Glutamatergic neuron (in vitro differentiated cells): ENCODE results near the gene ARID4B. TPM values are rescaled to one million over a fixed set of nuclear protein-coding genes. Genes with fewer than 3 reads are reported as not detected.

Experiments used
- DNase-seq: peaks from one replicate; pipeline ENCODE4 v3.0.0; 2022
- H3K27ac Mint-ChIP-seq: one replicate; pipeline ENCODE4 v1.8.0; 2020; ENCODE audit warnings: mild to moderate bottlenecking, mixed read lengths, inconsistent platforms; ENCODE audit not compliant: unreplicated experiment
- H3K27me3 Mint-ChIP-seq: one replicate; pipeline ENCODE4 v1.8.0; 2020; ENCODE audit warnings: mild to moderate bottlenecking, moderate library complexity, mixed read lengths, inconsistent platforms; ENCODE audit not compliant: unreplicated experiment
- H3K36me3 Mint-ChIP-seq: one replicate; pipeline ENCODE4 v1.8.0; 2020; ENCODE audit warnings: mild to moderate bottlenecking, mixed read lengths, inconsistent platforms; ENCODE audit not compliant: unreplicated experiment
- H3K4me1 Mint-ChIP-seq: one replicate; pipeline ENCODE4 v1.8.0; 2020; ENCODE audit warnings: mild to moderate bottlenecking, low read depth, mixed read lengths, inconsistent platforms; ENCODE audit not compliant: unreplicated experiment
- H3K4me3 Mint-ChIP-seq: one replicate; pipeline ENCODE4 v1.8.0; 2020; ENCODE audit warnings: mild to moderate bottlenecking, mixed read lengths, inconsistent platforms; ENCODE audit not compliant: unreplicated experiment
- H3K9me3 Mint-ChIP-seq: one replicate; pipeline ENCODE4 v1.8.0; 2020; ENCODE audit warnings: mild to moderate bottlenecking, moderate library complexity, mixed read lengths, inconsistent platforms; ENCODE audit not compliant: unreplicated experiment
- total RNA-seq: library from RNA; stranded (reverse); fragmentation: NEBNext Ultra II Directional; extraction: Animal tissue kit (Norgen Biotek cat#: 25700); gene quantifications from one replicate; pipeline ENCODE4 v1.2.1, GENCODE V29; 2021; ENCODE audit not compliant: unreplicated experiment
- TF ChIP-seq, protein P1 (sequence below): fragments of 200-600 bp; sonication (generic); IDR thresholded peaks from one replicate; pipeline ENCODE4 v1.5.0; 2021; ENCODE audit not compliant: partially characterized antibody, unreplicated experiment

ARID4B gene
- total RNA-seq, 1 donor from 2014 or later: 65.9 TPM

DNA sequence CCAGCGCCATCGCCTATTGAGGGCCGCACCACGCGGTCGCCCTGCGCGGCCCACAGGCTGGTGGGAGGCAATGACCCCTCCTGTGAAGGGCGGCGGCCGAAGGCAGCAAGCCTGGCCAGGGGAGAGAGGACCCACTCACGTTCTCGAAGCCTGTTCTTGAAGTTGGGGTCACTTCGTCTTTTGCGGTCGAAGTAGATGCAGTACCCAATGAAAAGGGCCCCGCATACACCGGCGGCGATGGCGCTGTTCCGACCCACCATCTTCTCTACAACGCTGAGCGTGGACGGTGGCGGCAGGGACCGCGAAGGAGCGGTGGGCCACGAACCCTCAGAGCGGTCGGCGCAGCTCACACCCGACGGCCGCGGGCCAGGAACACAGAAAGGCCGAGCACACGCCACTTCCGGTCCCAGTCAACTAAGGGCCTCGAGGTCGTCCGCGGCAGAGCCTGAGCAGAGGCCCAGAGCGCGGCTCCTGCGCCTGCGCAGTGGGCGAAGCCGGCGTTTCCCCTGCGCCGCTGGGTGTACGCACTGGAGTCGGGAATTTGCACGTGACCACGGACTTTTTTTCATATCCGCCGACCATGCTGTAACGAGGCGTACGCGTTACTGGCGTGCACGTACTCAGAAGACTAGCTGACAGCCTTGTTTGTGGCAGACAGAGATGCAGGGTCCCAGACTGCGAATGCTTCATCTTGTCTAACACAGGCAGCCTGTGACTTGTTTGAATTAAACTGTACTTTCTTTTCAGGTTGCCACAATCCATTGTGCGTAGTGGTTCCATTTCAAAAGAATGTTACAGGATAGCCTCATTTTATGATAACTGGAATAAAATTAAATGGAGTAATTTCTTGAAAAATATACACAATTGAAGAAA, 199.3 kb downstream of the ARID4B start, which contains the start of gene TOMM20:
TSS of gene TOMM20 (minus strand) at position 382 of the 873 bp plus-strand sequence. CDS start at position 260, 122 bp downstream.
- TF ChIP-seq, protein P1, sequence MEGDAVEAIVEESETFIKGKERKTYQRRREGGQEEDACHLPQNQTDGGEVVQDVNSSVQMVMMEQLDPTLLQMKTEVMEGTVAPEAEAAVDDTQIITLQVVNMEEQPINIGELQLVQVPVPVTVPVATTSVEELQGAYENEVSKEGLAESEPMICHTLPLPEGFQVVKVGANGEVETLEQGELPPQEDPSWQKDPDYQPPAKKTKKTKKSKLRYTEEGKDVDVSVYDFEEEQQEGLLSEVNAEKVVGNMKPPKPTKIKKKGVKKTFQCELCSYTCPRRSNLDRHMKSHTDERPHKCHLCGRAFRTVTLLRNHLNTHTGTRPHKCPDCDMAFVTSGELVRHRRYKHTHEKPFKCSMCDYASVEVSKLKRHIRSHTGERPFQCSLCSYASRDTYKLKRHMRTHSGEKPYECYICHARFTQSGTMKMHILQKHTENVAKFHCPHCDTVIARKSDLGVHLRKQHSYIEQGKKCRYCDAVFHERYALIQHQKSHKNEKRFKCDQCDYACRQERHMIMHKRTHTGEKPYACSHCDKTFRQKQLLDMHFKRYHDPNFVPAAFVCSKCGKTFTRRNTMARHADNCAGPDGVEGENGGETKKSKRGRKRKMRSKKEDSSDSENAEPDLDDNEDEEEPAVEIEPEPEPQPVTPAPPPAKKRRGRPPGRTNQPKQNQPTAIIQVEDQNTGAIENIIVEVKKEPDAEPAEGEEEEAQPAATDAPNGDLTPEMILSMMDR: no peak
- peak; percentile 98 for DNase-seq
- H3K27me3 Mint-ChIP-seq: peaks cover 10% of the 10 kb centered on the region

DNA sequence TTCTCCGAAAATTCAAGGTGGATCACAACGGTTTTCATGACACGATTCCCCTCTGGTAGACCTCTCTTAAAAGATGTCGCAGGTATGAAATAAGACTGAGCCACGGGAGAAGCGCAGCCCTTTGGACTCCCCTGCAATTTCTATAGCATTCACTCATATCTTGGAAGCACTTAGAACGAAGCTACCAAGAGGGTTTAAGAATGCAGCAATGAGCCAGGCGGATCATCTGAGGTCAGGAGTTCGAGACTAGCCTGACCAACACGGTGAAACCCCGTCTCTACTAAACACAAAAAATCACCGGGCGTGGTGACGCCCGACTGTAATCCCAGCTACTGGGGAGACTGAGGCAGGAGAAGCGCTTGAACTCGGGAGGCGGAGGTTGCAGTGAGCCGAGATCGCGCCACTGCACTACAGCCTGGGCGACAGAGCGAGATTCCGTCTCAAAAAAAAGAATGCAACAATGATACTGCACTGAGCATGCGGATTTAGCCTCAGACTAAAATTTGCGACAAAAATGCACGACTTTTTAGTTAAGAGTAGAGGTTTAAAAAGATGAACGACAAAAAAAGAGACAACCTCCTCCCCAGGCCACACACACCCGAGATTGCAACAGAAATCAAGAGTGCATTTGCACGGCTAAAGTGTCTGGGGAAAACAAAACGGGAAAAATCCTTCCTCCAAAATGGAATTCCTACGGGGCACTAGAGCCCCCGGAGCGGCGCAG, 200.1 kb downstream of the ARID4B start:
- Mint-ChIP-seq H3K27ac (peak overlapping the region; percentile 95), H3K27me3 (peaks cover 10% of the 10 kb centered on the region), H3K36me3 (no peaks in the 10 kb centered on the region), H3K9me3 (peaks cover 7% of the 10 kb centered on the region), H3K4me3 (peak overlapping the region; percentile 99), H3K4me1 (peaks cover 5% of the 10 kb centered on the region)
- no peak for DNase-seq
- TF ChIP-seq, protein P1: no peak

More for the DNA sequence above, 199.3 kb downstream of the ARID4B start, which contains the start of gene TOMM20:
- Mint-ChIP-seq H3K27ac (peak within 1 kb of the TSS; percentile 95), H3K36me3 (no peaks in the 10 kb centered on the region), H3K4me3 (peak within 1 kb of the TSS; percentile 99), H3K9me3 (peaks cover 7% of the 10 kb centered on the region), H3K4me1 (peaks cover 5% of the 10 kb centered on the region)

DNA sequence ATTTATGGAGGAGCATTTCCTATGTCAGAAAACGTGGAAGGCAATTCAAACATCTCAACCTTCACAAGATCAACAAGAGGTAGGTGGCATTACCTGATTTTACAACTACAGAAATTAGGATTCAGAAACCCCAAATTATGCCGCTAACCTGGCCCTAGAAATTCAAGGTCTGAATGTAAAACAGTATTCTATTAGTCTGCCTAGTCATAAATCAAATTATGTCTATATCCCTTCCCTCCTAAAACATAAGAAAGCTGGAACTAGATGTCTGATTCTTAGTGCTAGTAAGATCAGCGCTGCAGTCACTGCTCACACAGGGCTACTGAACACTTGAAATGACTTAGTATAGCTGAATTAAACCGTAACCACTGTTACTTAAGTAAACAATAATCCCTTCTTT, 200.8 kb downstream of the ARID4B start:
- H3K36me3 Mint-ChIP-seq: no peaks in the 10 kb centered on the region
- peak overlapping the region; percentile 95 for H3K27ac Mint-ChIP-seq
- peaks cover 7% of the 10 kb centered on the region for H3K9me3 Mint-ChIP-seq
- H3K27me3 Mint-ChIP-seq: peaks cover 10% of the 10 kb centered on the region
- TF ChIP-seq, protein P1: no peak
- peak overlapping the region; percentile 99 for H3K4me3 Mint-ChIP-seq
- no peak for DNase-seq
- H3K4me1 Mint-ChIP-seq: peaks cover 10% of the 10 kb centered on the region

DNA sequence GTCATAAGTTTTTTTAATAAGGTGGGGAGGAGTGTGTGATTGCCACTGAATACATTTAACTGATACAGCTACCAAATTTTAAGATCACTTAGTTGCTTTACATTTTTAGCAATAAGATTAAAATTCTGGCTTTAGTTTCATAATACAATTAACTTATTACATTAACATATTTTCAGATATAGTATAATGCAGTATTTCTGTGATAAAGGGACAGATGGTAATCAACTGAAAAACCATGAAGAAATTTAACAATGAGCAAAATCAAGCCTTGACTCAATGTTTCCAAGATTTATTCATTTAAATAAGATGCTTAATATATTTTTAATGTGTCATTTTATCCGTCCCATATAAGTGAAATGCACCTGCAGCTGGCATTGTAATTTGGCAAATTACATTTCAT, 203.3 kb downstream of the ARID4B start:
- peaks cover 10% of the 10 kb centered on the region for H3K4me1 Mint-ChIP-seq
- no peaks in the 10 kb centered on the region for H3K36me3 Mint-ChIP-seq
- DNase-seq: no peak
- H3K4me3 Mint-ChIP-seq: no peak overlapping the region
- H3K27me3 Mint-ChIP-seq: peaks cover 10% of the 10 kb centered on the region
- no peak overlapping the region for H3K27ac Mint-ChIP-seq
- peaks cover 5% of the 10 kb centered on the region for H3K9me3 Mint-ChIP-seq
- TF ChIP-seq, protein P1: no peak
